NT2/D1 (cell line): ENCODE measurements around the gene APOB.

Experiments used
- DNase-seq: peaks from one replicate; pipeline ENCODE4 v3.0.0-alpha.2; 2011; ENCODE audit warnings: low read depth, low spot score
- H3K27me3 ChIP-seq: 2 replicates; pipeline ENCODE4 v1.6.0; 2011; ENCODE audit warnings: mild to moderate bottlenecking; ENCODE audit not compliant: insufficient read length, insufficient read depth
- H3K36me3 ChIP-seq: 2 replicates; pipeline ENCODE4 v1.6.1; 2011; ENCODE audit warnings: mild to moderate bottlenecking, low read length, mixed read lengths; ENCODE audit not compliant: insufficient read depth, insufficient read length
- H3K4me1 ChIP-seq: 2 replicates; pipeline ENCODE4 v1.5.1; 2011; ENCODE audit not compliant: insufficient read depth, insufficient read length
- H3K4me3 ChIP-seq: 2 replicates; pipeline ENCODE4 v1.5.1; 2011; ENCODE audit warnings: low read depth; ENCODE audit not compliant: insufficient read length
- H3K9ac ChIP-seq: 2 replicates; pipeline ENCODE4 v1.6.0; 2011; ENCODE audit warnings: low read depth; ENCODE audit not compliant: insufficient read length
- H3K9me3 ChIP-seq: 2 replicates; pipeline ENCODE4 v1.5.1; 2011; ENCODE audit warnings: mild to moderate bottlenecking, low read length; ENCODE audit not compliant: insufficient read depth
- SUZ12 ChIP-seq: IDR thresholded peaks from 2 replicates; pipeline ENCODE4 v1.6.1; 2011; ENCODE audit not compliant: insufficient read length, insufficient read depth; ENCODE audit errors: extremely low read depth
- YY1 ChIP-seq: IDR thresholded peaks from 2 replicates; pipeline ENCODE4 v1.6.1; 2011; ENCODE audit not compliant: insufficient read length, insufficient read depth
- ZNF274 ChIP-seq: IDR thresholded peaks from 2 replicates; pipeline ENCODE4 v1.6.1; 2011; ENCODE audit warnings: mild to moderate bottlenecking, low read depth, low read length

The APOB gene

DNA sequence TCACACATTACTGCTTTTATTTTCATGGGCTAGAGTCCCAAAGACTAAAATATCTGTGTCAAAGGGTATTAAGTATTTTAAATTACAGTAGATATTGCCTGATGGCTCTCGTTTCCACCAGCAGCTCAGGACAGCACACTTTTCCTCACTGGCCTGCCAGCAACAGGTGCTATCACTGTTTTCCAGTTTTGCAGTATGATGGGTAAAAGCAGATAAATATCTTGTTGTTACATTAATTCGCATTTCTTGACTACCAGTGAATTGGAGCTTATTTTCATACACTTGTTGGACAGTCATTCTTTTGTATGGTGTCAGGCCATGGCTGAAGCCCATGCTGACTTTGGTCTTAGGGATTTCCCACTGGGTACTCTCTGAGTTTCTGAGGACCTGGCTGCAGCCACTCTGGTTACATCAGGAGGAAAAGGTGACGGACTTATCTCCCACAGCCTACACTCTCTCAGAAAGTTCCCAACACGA, 4.8 kb downstream of the APOB start:
- Histone ChIP-seq H3K27me3 (no peaks in the 10 kb centered on the region), H3K4me3 (no peak overlapping the region), H3K36me3 (no peaks in the 10 kb centered on the region), H3K9me3 (no peaks in the 10 kb centered on the region), H3K4me1 (no peaks in the 10 kb centered on the region), H3K9ac (no peak overlapping the region)
- TF ChIP-seq ZNF274, result no peak
- TF ChIP-seq YY1, result no peak
- no peak for TF ChIP-seq SUZ12
- DNase-seq, result no peak

DNA sequence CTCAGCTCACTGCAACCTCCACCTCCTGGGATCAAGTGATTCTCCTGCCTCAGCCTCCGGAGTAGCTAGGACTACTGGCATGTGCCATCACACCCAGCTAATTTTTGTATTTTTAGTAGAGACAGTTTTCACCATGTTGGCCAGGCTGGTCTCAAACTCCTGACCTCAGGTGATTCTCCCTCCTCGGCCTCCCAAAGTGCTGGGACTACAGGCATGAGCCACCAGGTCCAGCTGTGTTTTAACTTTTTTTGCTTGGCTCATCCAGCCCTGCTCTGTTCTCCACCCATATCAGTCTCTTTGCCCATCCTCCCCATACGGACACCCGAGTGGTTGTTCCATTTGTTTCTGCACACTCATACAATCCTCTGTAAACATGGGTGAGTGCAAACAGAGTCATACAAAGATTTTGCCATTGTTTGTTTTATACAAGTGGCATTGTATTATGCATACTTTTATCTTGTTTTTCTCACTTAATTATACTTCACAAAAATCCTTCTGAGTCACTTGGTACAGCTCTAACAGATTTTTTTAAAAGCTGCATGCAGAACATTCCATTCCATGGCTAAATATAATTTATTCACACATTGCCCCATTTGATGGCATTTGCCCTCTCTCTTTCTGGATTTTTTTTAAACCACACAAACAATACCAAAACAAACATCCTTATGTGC, 5.3 kb downstream of the APOB start:
- Histone ChIP-seq H3K4me1 (no peaks in the 10 kb centered on the region), H3K9me3 (no peaks in the 10 kb centered on the region), H3K27me3 (no peaks in the 10 kb centered on the region), H3K4me3 (no peak overlapping the region), H3K36me3 (no peaks in the 10 kb centered on the region), H3K9ac (no peak overlapping the region)
- TF ChIP-seq SUZ12, result no peak
- TF ChIP-seq ZNF274, result no peak
- no peak for TF ChIP-seq YY1
- no peak for DNase-seq

DNA sequence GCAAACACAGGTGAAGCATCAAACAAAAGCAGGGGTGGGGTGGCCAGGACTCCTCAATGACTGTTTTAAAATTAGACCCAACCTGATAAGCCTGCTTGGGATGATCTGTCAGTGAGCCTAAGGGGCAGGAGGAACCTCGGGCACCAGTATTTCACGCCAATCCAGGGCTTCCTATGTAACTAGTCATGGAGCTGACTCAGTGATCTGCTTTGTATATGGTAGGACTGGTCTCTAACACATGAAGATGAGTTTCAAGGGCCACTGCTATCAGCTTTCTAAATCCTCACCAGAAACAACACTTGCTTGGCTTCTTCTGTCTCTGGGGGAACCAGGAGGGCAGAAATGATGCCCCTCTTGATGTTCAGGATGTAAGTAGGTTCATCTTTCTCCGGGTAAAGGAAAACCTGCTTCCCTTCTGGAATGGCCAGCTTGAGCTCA, 6.2 kb downstream of the APOB start:
- H3K9ac ChIP-seq, result no peak overlapping the region
- H3K9me3 ChIP-seq, result no peaks in the 10 kb centered on the region
- H3K36me3 ChIP-seq, result no peaks in the 10 kb centered on the region
- H3K4me1 ChIP-seq, result no peaks in the 10 kb centered on the region
- no peaks in the 10 kb centered on the region for H3K27me3 ChIP-seq
- TF ChIP-seq SUZ12 (no peak), YY1 (no peak), ZNF274 (no peak)
- DNase-seq, result no peak
- H3K4me3 ChIP-seq, result no peak overlapping the region

DNA sequence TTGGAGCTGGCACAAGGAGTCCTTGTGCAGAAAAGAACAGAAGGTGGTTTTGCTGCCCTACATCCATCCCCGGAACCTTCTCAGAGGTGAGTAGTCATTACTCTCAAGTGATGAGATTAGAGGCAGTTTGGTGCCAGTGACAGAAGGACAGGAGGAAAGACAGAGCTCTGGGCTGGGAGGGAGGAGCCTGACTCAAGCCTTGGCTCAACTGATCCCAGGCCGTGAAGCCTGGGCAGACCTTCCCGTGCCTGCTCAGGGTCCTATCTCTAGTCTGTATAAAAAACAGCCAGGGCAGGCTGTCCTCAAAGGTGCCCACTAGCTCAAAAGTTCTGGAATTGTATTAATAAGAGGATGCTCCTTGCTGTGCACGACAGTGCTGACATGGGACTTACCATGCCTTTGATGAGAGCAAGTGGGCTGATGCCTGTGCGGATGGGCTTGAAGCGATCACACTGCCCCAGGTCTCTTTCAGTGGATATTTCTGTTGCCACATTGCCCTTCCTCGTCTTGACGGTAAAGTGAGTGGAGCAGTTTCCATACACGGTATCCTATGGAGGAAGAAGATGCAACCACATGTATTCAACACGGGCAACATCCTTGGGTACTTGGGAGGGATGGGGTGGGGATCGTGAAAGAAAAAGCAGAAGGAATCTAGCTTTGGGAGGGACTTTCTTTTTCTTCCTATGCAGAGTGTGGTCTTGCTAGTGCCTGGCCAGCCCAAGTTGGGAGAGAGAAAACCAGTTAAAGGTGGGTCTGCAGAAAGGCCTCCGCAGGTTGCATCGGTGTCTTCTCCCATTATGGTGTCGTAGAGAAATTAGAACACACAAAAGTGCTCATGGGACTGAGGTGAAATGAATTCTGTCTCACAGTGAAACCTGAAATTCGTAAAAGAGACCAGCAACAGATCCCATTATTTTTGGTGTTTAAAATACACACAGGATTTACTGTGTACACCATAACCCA, 6.9 kb downstream of the APOB start:
- no peak overlapping the region for H3K9ac ChIP-seq

DNA sequence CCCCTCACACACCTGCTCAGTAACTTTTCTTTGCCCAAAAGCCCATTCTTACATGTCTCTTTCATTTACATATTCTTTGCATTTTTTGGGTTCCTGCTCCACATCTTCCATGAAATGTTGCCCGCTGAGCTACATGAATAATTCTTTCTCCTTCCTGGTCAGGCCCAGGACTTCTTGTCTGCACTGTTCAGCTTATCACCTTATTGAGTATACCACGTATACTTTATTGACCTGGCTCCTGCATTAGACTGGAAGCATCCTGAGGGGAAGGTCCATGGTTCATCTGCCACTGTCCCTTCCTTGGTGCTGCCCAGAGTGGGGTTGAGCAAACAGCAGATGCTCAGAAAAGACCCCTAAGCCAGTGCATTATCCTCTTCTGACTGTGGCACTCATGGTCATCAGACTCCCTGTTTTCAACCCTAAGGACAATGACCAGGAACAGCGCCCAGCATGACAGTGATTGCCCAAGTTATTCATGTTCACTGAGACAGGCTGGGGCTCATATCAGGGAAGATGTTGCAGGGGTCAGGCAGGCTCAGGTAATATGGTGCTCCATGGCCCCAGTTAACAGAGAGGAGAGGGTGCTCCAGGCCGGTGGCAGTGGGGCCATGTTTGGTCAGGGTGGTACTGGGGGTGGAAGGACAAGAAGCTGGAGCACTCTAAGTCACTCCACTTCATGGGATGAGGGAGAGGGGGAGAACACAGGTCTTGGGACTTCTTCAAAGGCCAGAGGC, 7.7 kb downstream of the APOB start:
- no peak for TF ChIP-seq SUZ12
- TF ChIP-seq ZNF274, result no peak
- no peak for TF ChIP-seq YY1
- DNase-seq, result no peak
- H3K9ac ChIP-seq, result no peak overlapping the region
- no peaks in the 10 kb centered on the region for H3K27me3 ChIP-seq
- H3K36me3 ChIP-seq, result no peaks in the 10 kb centered on the region
- no peak overlapping the region for H3K4me3 ChIP-seq
- no peaks in the 10 kb centered on the region for H3K9me3 ChIP-seq
- H3K4me1 ChIP-seq, result no peaks in the 10 kb centered on the region

More for the DNA sequence above, 6.9 kb downstream of the APOB start:
- no peaks in the 10 kb centered on the region for H3K4me1 ChIP-seq
- no peaks in the 10 kb centered on the region for H3K27me3 ChIP-seq
- H3K9me3 ChIP-seq, result no peaks in the 10 kb centered on the region
- no peaks in the 10 kb centered on the region for H3K36me3 ChIP-seq
- no peak for TF ChIP-seq SUZ12
- no peak for TF ChIP-seq ZNF274
- no peak for TF ChIP-seq YY1
- no peak for DNase-seq
- H3K4me3 ChIP-seq, result no peak overlapping the region

DNA sequence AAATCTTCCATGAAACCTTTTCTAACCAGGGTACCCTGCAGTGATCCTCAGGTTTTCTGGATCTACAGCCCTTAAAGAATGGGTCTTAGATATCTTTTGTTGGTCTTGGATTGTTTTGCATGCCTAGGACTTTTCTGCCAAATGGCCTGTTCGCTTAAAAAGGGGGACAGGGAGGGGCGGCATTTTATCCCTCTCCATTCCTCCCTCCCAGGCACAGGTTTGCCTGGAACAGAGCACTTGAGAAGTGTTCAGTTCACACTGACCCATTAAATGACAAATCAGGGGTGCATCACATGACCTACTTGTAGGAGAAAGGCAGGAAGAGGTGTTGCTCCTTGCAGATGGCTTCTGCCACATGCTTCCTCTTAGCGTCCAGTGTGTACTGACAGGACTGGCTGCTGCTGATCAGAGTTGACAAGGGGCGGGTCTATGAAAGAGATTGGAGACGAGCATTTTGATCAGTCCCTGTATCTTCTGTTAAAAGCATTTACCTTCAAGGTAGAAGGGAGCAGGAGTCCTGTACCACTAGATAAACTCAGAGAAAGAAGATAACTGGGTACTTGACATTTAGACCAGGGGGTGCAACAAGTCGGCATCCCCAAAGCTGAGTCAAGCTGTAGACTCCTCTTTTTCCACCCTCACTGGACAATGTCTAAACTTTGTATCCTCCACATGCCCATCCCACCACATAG, 8.4 kb downstream of the APOB start:
- DNase-seq, result no peak
- Histone ChIP-seq H3K27me3 (no peaks in the 10 kb centered on the region), H3K9me3 (no peaks in the 10 kb centered on the region), H3K4me1 (no peaks in the 10 kb centered on the region), H3K9ac (no peak overlapping the region), H3K4me3 (no peak overlapping the region), H3K36me3 (no peaks in the 10 kb centered on the region)
- TF ChIP-seq ZNF274 (no peak), YY1 (no peak), SUZ12 (no peak)
